Body of pancreas (tissue), 4 donors: ENCODE measurements around the gene MRM3. TPM values are rescaled to one million over a fixed set of nuclear protein-coding genes. Genes with fewer than 3 reads are reported as not detected.

Experiments
- ATAC-seq: fragments of 150-250 bp; one replicate; pipeline ENCODE4 v1.9.1; 2016
- DNase-seq, 4 donors: peaks; one replicate each; pipeline ENCODE4 v3.0.0-alpha.2; 2019
- H3K27ac ChIP-seq, 4 donors: fragments of 200-600 bp; sonication (generic); 1 replicate in 3 of 4; 2 replicates in 1 of 4; pipeline versions ENCODE4 v1.5.1 to v1.6.1; 2016 to 2019; ENCODE audit warnings: mild to moderate bottlenecking in 1 of 4, mixed read lengths in 1 of 4, moderate library complexity in 1 of 4
- H3K27me3 ChIP-seq, 2 donors: fragments of 200-600 bp; sonication (generic); one replicate each; pipeline ENCODE4 v1.6.0; 2016; ENCODE audit warnings: mild to moderate bottlenecking in 1 of 2
- H3K36me3 ChIP-seq, 2 donors: fragments of 200-600 bp; sonication (generic); replicated peaks in 1 of 2; 2 replicates each; pipeline ENCODE4 v1.5.1; 2016; ENCODE audit warnings: low read depth in 2 of 2; ENCODE audit not compliant: insufficient read depth in 1 of 2
- H3K4me1 ChIP-seq: fragments of 200-600 bp; sonication (generic); one replicate; pipeline ENCODE4 v1.6.0; 2016
- H3K4me3 ChIP-seq, 2 donors: fragments of 200-600 bp; sonication (generic); 1 replicate in 1 of 2; 2 replicates in 1 of 2; pipeline ENCODE4 v1.5.1; 2016 to 2019
- H3K9me3 ChIP-seq, 3 donors: fragments of 200-600 bp; sonication (generic); 1 replicate in 2 of 3; 2 replicates in 1 of 3; pipeline ENCODE4 v1.5.1; 2016
- CTCF ChIP-seq, 7 experiments: fragments of 450-650 bp in 4 of 7; fragments of 200-600 bp in 3 of 7; sonication (generic) in 3 of 7; IDR thresholded peaks; one replicate each; pipeline ENCODE4 v1.5.1; 2016 to 2019; ENCODE audit warnings: antibody characterized with exemption in 7 of 7
- POLR2A ChIP-seq, 3 donors: fragments of 450-650 bp; IDR thresholded peaks; one replicate each; pipeline ENCODE4 v1.6.1; 2016; ENCODE audit warnings: antibody characterized with exemption in 3 of 3, mild to moderate bottlenecking in 2 of 3
- WGBS, 2 donors: methylation state at CpG; one replicate each; pipeline ENCODE4 v1.1.5; 2017; 5-methylcytosine and 5-hydroxymethylcytosine counted together
- intact Hi-C: fragments of 100-400 bp; cut with DNase I; formaldehyde crosslinking; loops from one replicate; pipeline ENCODE4 v1.15.1; 2023
- total RNA-seq, 2 donors: library from RNA; depleted of rRNA; stranded (reverse); fragments of >200 nt; gene quantifications; one replicate each; pipeline ENCODE4 v1.1.0, GENCODE V29; 2016

MRM3 gene
- total RNA-seq, 2 donors from 2014 or later: 15.6 to 40.2 TPM

DNA sequence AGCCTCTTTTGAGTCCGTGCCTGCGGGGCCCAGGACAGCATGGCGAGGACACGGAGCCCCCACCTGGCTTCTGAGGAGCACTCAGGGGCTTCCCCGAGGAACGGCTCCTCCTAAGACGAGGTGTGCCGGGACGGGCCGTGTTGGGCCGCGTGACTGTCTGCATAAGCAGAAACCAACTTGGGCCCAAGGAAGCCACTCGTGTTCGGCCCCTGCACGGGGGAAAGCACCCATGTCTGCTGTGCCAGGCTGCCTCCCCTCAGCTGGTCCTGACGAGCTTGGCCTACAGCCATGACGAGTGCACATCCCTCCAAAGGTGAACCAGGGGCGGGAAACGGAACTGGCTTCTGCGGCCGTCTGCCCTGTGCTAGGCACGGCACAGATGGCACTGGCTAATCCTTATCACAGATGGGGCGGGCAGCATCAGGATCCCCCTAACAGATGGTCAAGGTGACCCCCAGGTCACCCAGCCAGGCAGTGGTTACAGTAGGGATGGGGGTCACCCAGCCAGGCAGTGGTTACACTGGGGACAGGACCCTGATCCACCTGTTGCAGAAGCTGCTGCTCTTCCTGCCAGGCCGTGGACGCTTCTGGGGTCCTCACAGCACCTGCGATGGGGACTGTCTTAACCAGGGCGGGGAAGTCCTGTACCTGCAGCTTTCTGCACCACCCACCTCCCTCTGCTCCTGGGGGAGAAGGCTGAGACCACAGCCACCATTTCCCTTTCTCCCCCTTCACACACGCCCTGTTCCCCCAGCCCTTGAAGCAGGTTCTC lies 25.6 kb downstream of the MRM3 start:
- DNase-seq (no peak), ATAC-seq (no peak)
- no peaks in the 10 kb centered on the region for H3K27me3 ChIP-seq
- H3K4me1 ChIP-seq: peaks cover 20% of the 10 kb centered on the region
- H3K36me3 ChIP-seq: no peaks in the 10 kb centered on the region
- no peak for TF ChIP-seq POLR2A (IDR thresholded peaks at IDR 0.05)
- TF ChIP-seq CTCF (IDR thresholded peaks at IDR 0.05): no peak
- H3K9me3 ChIP-seq: no peaks in the 10 kb centered on the region
- intact Hi-C loops: loop anchor here (10.0 kb wide), 1 partner anchor 67 kb away; no protein-coding TSS in a partner anchor
- no peak overlapping the region for H3K27ac ChIP-seq
- H3K4me3 ChIP-seq: no peak overlapping the region
- WGBS, 2 donors: 86 to 93% methylated on average over 8 to 20 of the region's 28 CpGs

- DNase-seq (no peak), ATAC-seq (no peak)
- H3K27ac ChIP-seq: no peak overlapping the region
- WGBS, 2 donors: 80 to 86% methylated on average over 18 to 27 of the region's 29 CpGs
- no peaks in the 10 kb centered on the region for H3K4me1 ChIP-seq
- no peaks in the 10 kb centered on the region for H3K27me3 ChIP-seq
- no peaks in the 10 kb centered on the region for H3K36me3 ChIP-seq
- no peak for TF ChIP-seq POLR2A (IDR thresholded peaks at IDR 0.05)
- TF ChIP-seq CTCF (IDR thresholded peaks at IDR 0.05): no peak
- intact Hi-C loops: no loop called here
- H3K9me3 ChIP-seq: no peaks in the 10 kb centered on the region
- H3K4me3 ChIP-seq: no peak overlapping the region
Measured at GRCh38 chr17:811051-811784, 29.1 kb downstream of the MRM3 start.

- H3K27me3 ChIP-seq: no peaks in the 10 kb centered on the region
- DNase-seq (no peak), ATAC-seq (no peak)
- TF ChIP-seq CTCF (IDR thresholded peaks at IDR 0.05): no peak
- TF ChIP-seq POLR2A (IDR thresholded peaks at IDR 0.05): no peak
- no peak overlapping the region for H3K4me3 ChIP-seq
- H3K9me3 ChIP-seq: no peaks in the 10 kb centered on the region
- WGBS, 2 donors: 91 to 96% methylated on average over 14 of the region's 14 CpGs
- no peak overlapping the region for H3K27ac ChIP-seq
- intact Hi-C loops: no loop called here
- H3K36me3 ChIP-seq: no peaks in the 10 kb centered on the region
- no peaks in the 10 kb centered on the region for H3K4me1 ChIP-seq
Measured at GRCh38 chr17:812638-813204, 30.6 kb downstream of the MRM3 start.

DNA sequence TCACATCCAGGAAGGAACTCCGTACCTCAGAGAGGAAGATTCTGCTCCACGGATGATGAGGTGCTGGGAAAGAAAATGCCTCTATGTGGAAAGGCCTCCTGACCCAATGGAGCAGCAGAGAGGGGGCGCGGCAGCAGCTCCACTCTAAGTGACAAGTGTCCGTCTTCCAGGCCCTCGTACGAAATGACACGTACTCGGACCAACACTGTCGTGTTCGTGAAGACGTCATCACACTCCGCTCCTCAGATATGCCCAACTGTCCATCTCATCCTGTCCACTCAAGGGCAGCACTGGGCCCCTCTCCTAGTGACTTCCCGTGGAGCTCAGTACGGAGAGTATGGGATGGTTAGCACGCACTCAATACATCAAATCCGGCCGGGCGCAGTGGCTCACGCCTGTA lies 32.2 kb downstream of the MRM3 start:
- H3K4me1 ChIP-seq: no peaks in the 10 kb centered on the region
- no peaks in the 10 kb centered on the region for H3K27me3 ChIP-seq
- intact Hi-C loops: no loop called here
- no peaks in the 10 kb centered on the region for H3K9me3 ChIP-seq
- no peak for ATAC-seq
- H3K36me3 ChIP-seq: peaks cover 0 to 3% of the 10 kb centered on the region in 2 donors
- no peak overlapping the region for H3K4me3 ChIP-seq
- DNase-seq: no peak
- WGBS, 2 donors: 93% methylated on average over 19 of the region's 20 CpGs
- H3K27ac ChIP-seq: no peak overlapping the region
- TF ChIP-seq POLR2A (IDR thresholded peaks at IDR 0.05) (no peak), CTCF (IDR thresholded peaks at IDR 0.05) (no peak)
